ENCODE results near the gene C16orf86.
"Not testable (repeated sequence)": the region's sequence is repeated elsewhere in the genome, so short reads cannot be mapped to it uniquely, and the experiment has no call there.

The C16orf86 gene

GRCh38 chr16:67668495-67669157 lies 2.0 kb downstream of the C16orf86 start:
- peak; percentile 33 for DNase-seq

GRCh38 chr16:67669499-67670101 lies 3.0 kb downstream of the C16orf86 start:
- no peak for DNase-seq

- no peak for DNase-seq
Observed at GRCh38 chr16:67672306-67672705, 5.7 kb downstream of the C16orf86 start.

GRCh38 chr16:67672739-67673662 lies 6.4 kb downstream of the C16orf86 start:
- peak; percentile 66 for DNase-seq

GRCh38 chr16:67673712-67674580 lies 7.3 kb downstream of the C16orf86 start:
- DNase-seq: no peak

- no peak for DNase-seq
Observed at GRCh38 chr16:67674851-67675578, 8.4 kb downstream of the C16orf86 start.

- no peak for DNase-seq
Observed at GRCh38 chr16:67675579-67675935, 8.9 kb downstream of the C16orf86 start.

GRCh38 chr16:67675999-67676398 lies 9.4 kb downstream of the C16orf86 start:
- no peak for DNase-seq

- no peak for DNase-seq
Observed at GRCh38 chr16:67676516-67676915, 9.9 kb downstream of the C16orf86 start.

- DNase-seq: no peak
Observed at GRCh38 chr16:67676939-67677338, 10.3 kb downstream of the C16orf86 start.

- DNase-seq: no peak
Observed at GRCh38 chr16:67677712-67678111, 11.1 kb downstream of the C16orf86 start.

- DNase-seq: no peak
Observed at GRCh38 chr16:67678354-67679023, 11.9 kb downstream of the C16orf86 start.

- DNase-seq: no peak
Observed at GRCh38 chr16:67679935-67680897, 13.6 kb downstream of the C16orf86 start.

GRCh38 chr16:67683767-67684166 lies 17.2 kb downstream of the C16orf86 start:
- DNase-seq: no peak

GRCh38 chr16:67685388-67686112 lies 18.9 kb downstream of the C16orf86 start:
- no peak for DNase-seq

GRCh38 chr16:67693517-67694285 lies 27.1 kb downstream of the C16orf86 start:
- DNase-seq: not testable (repeated sequence)

GRCh38 chr16:67694611-67695010 lies 28.0 kb downstream of the C16orf86 start:
- no peak for DNase-seq

GRCh38 chr16:67697422-67698185 lies 31.0 kb downstream of the C16orf86 start:
- DNase-seq: no peak
